Tibial nerve (tissue), 4 donors: ENCODE results near the gene CKM. TPM values are rescaled to one million over a fixed set of nuclear protein-coding genes. Genes with fewer than 3 reads are reported as not detected.

ENCODE experiments used
- DNase-seq, 2 donors: peaks; one replicate each; pipeline ENCODE4 v3.0.0-alpha.2; 2019; ENCODE audit warnings: low spot score in 2 of 2
- H3K27ac ChIP-seq, 4 donors: fragments of 200-600 bp; sonication (generic) in 3 of 4; one replicate each; pipeline ENCODE4 v1.5.1; 2017 to 2019; ENCODE audit warnings: mild to moderate bottlenecking in 1 of 4
- H3K27me3 ChIP-seq, 2 donors: fragments of 200-600 bp; sonication (generic) in 1 of 2; one replicate each; pipeline versions ENCODE4 v1.5.1 to v1.6.0; 2017 to 2019
- H3K36me3 ChIP-seq, 3 donors: fragments of 200-600 bp; sonication (generic); one replicate each; pipeline ENCODE4 v1.5.1; 2018 to 2019
- H3K4me1 ChIP-seq, 4 donors: fragments of 200-600 bp; sonication (generic) in 3 of 4; one replicate each; pipeline ENCODE4 v1.5.1; 2017 to 2019
- H3K4me3 ChIP-seq, 4 donors: fragments of 200-600 bp; sonication (generic) in 3 of 4; one replicate each; pipeline ENCODE4 v1.5.1; 2017 to 2019; ENCODE audit warnings: mild to moderate bottlenecking in 1 of 4, moderate library complexity in 1 of 4
- H3K9me3 ChIP-seq, 4 donors: fragments of 200-600 bp; sonication (generic) in 3 of 4; one replicate each; pipeline ENCODE4 v1.5.1; 2017 to 2019
- CTCF ChIP-seq, 5 experiments: fragments of 200-600 bp in 3 of 5; fragments of 450-650 bp in 2 of 5; sonication (generic) in 3 of 5; IDR thresholded peaks; one replicate each; pipeline ENCODE4 v1.5.1; 2016 to 2019; ENCODE audit warnings: antibody characterized with exemption in 5 of 5, mild to moderate bottlenecking in 3 of 5, moderate library complexity in 2 of 5
- EP300 ChIP-seq, 2 donors: sonication (generic); formaldehyde crosslinking; IDR thresholded peaks; one replicate each; pipeline ENCODE4 v1.6.1; 2017; ENCODE audit warnings: antibody characterized with exemption in 2 of 2, mild to moderate bottlenecking in 1 of 2
- POLR2A ChIP-seq, 2 donors: fragments of 450-650 bp; IDR thresholded peaks; one replicate each; pipeline ENCODE4 v1.6.1; 2017; ENCODE audit warnings: antibody characterized with exemption in 2 of 2, mild to moderate bottlenecking in 2 of 2, moderate library complexity in 2 of 2
- WGBS, 2 donors: methylation state at CpG; one replicate each; pipeline ENCODE4 v1.1.5; 2018; 5-methylcytosine and 5-hydroxymethylcytosine counted together
- total RNA-seq, 4 donors: library from RNA; depleted of rRNA; stranded (reverse); fragments of >200 nt; gene quantifications; one replicate each; pipeline ENCODE4 v1.1.0, GENCODE V29; 2016

The CKM gene
- 1 to 10 TPM in 1 of 4 donors, under 1 TPM in 1, not detected in 2; 0.30 to 1.3 TPM for total RNA-seq

GRCh38 chr19:45322744-45323281 is at the start of gene CKM:
CKM (minus strand) TSS chr19:45322875; CDS start chr19:45319713, 3,162 bp downstream.
- Histone ChIP-seq H3K9me3 (no peaks in the 10 kb centered on the region), H3K4me3 (no peak within 1 kb of the TSS), H3K4me1 (peaks cover 0 to 16% (median 0%) of the 10 kb centered on the region in 4 donors), H3K27ac (no peak within 1 kb of the TSS), H3K27me3 (peaks cover 0 to 60% of the 10 kb centered on the region in 2 donors), H3K36me3 (no peaks in the 10 kb centered on the region)
- no peak for TF ChIP-seq EP300 (IDR thresholded peaks at IDR 0.05)
- no peak for TF ChIP-seq CTCF (IDR thresholded peaks at IDR 0.05)
- DNase-seq: no peak
- WGBS, 2 donors: 33 to 40% methylated on average over 14 of the region's 15 CpGs

- H3K4me3 ChIP-seq: peak within 1 kb of the TSS; percentile 48 to 93 (median 78)
- peaks cover 0 to 12% (median 0%) of the 10 kb centered on the region in 3 donors for H3K36me3 ChIP-seq
- no peaks in the 10 kb centered on the region for H3K9me3 ChIP-seq
- TF ChIP-seq POLR2A (IDR thresholded peaks at IDR 0.05): peak in 1 of 2 donors; percentile 49
- peak; percentile 64 to 83 for TF ChIP-seq EP300 (IDR thresholded peaks at IDR 0.05)
- TF ChIP-seq CTCF (IDR thresholded peaks at IDR 0.05): peak in 1 of 5 experiments; percentile 30
- H3K4me1 ChIP-seq: peaks cover 0 to 19% (median 0%) of the 10 kb centered on the region in 4 donors
- DNase-seq: peak; percentile 99 to 100
- H3K27ac ChIP-seq: peak within 1 kb of the TSS; percentile 42 to 86 (median 81)
- no peaks in the 10 kb centered on the region for H3K27me3 ChIP-seq
- WGBS, 2 donors: 5 to 6% methylated on average over 42 to 50 of the region's 55 CpGs
Measured at GRCh38 chr19:45370410-45371204, 47.9 kb upstream of the CKM start, which contains the start of gene ERCC2. ERCC2 (minus strand) TSS chr19:45370573; CDS start chr19:45370540, 33 bp downstream.

- no peak overlapping the region for H3K27ac ChIP-seq
- H3K27me3 ChIP-seq: no peaks in the 10 kb centered on the region
- DNase-seq: no peak
- H3K36me3 ChIP-seq: peaks cover 0 to 29% (median 2%) of the 10 kb centered on the region in 3 donors
- H3K4me3 ChIP-seq: no peak overlapping the region
- no peaks in the 10 kb centered on the region for H3K9me3 ChIP-seq
- no peak for TF ChIP-seq CTCF (IDR thresholded peaks at IDR 0.05)
- TF ChIP-seq POLR2A (IDR thresholded peaks at IDR 0.05): no peak
- no peak for TF ChIP-seq EP300 (IDR thresholded peaks at IDR 0.05)
- 87 to 90% methylated on average over 11 of the region's 11 CpGs for WGBS, 2 donors
- H3K4me1 ChIP-seq: peaks cover 0 to 19% (median 0%) of the 10 kb centered on the region in 4 donors
Measured at GRCh38 chr19:45368737-45369340, 46.2 kb upstream of the CKM start.

GRCh38 chr19:45368127-45368526 is 45.5 kb upstream of the CKM start:
- Histone ChIP-seq H3K4me3 (no peak overlapping the region), H3K4me1 (peaks cover 0 to 19% (median 0%) of the 10 kb centered on the region in 4 donors), H3K27me3 (no peaks in the 10 kb centered on the region), H3K36me3 (peaks cover 0 to 37% (median 2%) of the 10 kb centered on the region in 3 donors), H3K27ac (no peak overlapping the region), H3K9me3 (no peaks in the 10 kb centered on the region)
- TF ChIP-seq POLR2A (IDR thresholded peaks at IDR 0.05): no peak
- no peak for TF ChIP-seq CTCF (IDR thresholded peaks at IDR 0.05)
- no peak for TF ChIP-seq EP300 (IDR thresholded peaks at IDR 0.05)
- DNase-seq: no peak
- WGBS, 2 donors: 92 to 94% methylated on average over 4 of the region's 4 CpGs
